Karpas-422 (cell line): ENCODE data around the gene GALE. TPM values are rescaled to one million over a fixed set of nuclear protein-coding genes. Genes with fewer than 3 reads are reported as not detected.
"Not testable (repeated sequence)": the region's sequence is repeated elsewhere in the genome, so short reads cannot be mapped to it uniquely, and the experiment has no call there.

Experiments
- DNase-seq: peaks from one replicate; pipeline ENCODE4 v3.0.0-alpha.2; 2015
- H2AFZ ChIP-seq: fragments of 200-600 bp; sonication (generic); 2 replicates; pipeline ENCODE4 v1.6.1; 2014; ENCODE audit warnings: antibody characterized with exemption, low read length, mixed read lengths
- H3K27ac ChIP-seq: fragments of 200-600 bp; sonication (generic); 2 replicates; pipeline ENCODE4 v1.5.1; 2014; ENCODE audit warnings: mild to moderate bottlenecking, low read length, moderate library complexity
- H3K27me3 ChIP-seq: fragments of 200-600 bp; sonication (generic); 2 replicates; pipeline ENCODE4 v1.6.1; 2014; ENCODE audit warnings: low read length, mixed read lengths
- H3K36me3 ChIP-seq: fragments of 200-600 bp; sonication (generic); 2 replicates; pipeline ENCODE4 v1.6.1; 2014; ENCODE audit warnings: low read length, mixed read lengths; ENCODE audit not compliant: insufficient read depth
- H3K4me1 ChIP-seq: fragments of 200-600 bp; sonication (generic); 2 replicates; pipeline ENCODE4 v1.6.1; 2014; ENCODE audit warnings: mild to moderate bottlenecking, low read length, mixed read lengths
- H3K4me2 ChIP-seq: fragments of 200-600 bp; sonication (generic); 2 replicates; pipeline ENCODE4 v1.6.1; 2014; ENCODE audit warnings: low read length, low read depth, mild to moderate bottlenecking; ENCODE audit not compliant: poor library complexity, severe bottlenecking
- H3K4me3 ChIP-seq: fragments of 200-600 bp; sonication (generic); 2 replicates; pipeline ENCODE4 v1.5.1; 2014; ENCODE audit warnings: mild to moderate bottlenecking, antibody characterized with exemption, low read length, mixed read lengths
- H3K79me2 ChIP-seq: fragments of 200-600 bp; sonication (generic); 2 replicates; pipeline ENCODE4 v1.6.1; 2014; ENCODE audit warnings: mild to moderate bottlenecking, low read length, mixed read lengths
- H3K9ac ChIP-seq: fragments of 200-600 bp; sonication (generic); 2 replicates; pipeline ENCODE4 v1.6.0; 2014; ENCODE audit warnings: low read length
- H3K9me2 ChIP-seq: fragments of 200-600 bp; sonication (generic), shearing (Covaris generic); replicated peaks from 2 replicates; pipeline ENCODE4 v1.6.0; 2014; ENCODE audit warnings: mild to moderate bottlenecking, low read length, moderate library complexity; ENCODE audit not compliant: insufficient read depth
- H3K9me3 ChIP-seq: fragments of 300-700, 200-600 bp; sonication (generic); 2 replicates; pipeline ENCODE4 v1.6.1; 2014; ENCODE audit warnings: low read length, mixed read lengths
- H4K20me1 ChIP-seq: fragments of 200-600 bp; sonication (generic); 2 replicates; pipeline ENCODE4 v1.6.1; 2014; ENCODE audit warnings: mild to moderate bottlenecking, antibody characterized with exemption, low read length, low read depth; ENCODE audit not compliant: insufficient read depth
- total RNA-seq: library from RNA; depleted of rRNA; stranded (reverse); fragments of >200 nt; shearing (Covaris generic); gene quantifications from 2 replicates; pipeline ENCODE4 v1.2.3, GENCODE V29; 2014; ENCODE audit warnings: low replicate concordance; rRNA removed

GALE gene
- total RNA-seq: 16.8 and 39.7 TPM in 2 replicates

GRCh38 chr1:23800400-23801337 lies at the start of gene GALE:
Gene GALE (minus strand): TSS chr1:23800754. CDS start chr1:23799007, 1,747 bp downstream.
- Histone ChIP-seq H3K9ac (peak within 1 kb of the TSS; percentile 94), H4K20me1 (no peaks in the 10 kb centered on the region), H3K27me3 (no peaks in the 10 kb centered on the region), H3K9me3 (no peaks in the 10 kb centered on the region), H3K4me2 (peak within 1 kb of the TSS; percentile 90), H2AFZ (no peak within 1 kb of the TSS), H3K79me2 (peaks cover 8% of the 10 kb centered on the region; the same call in 1 of the 2 replicates), H3K4me3 (peak within 1 kb of the TSS; percentile 94), H3K36me3 (no peaks in the 10 kb centered on the region), H3K27ac (peak within 1 kb of the TSS; percentile 49; the same call in 1 of the 2 replicates), H3K9me2 (no peaks in the 10 kb centered on the region), H3K4me1 (peaks cover 22% of the 10 kb centered on the region)
- DNase-seq: peak; percentile 98

GRCh38 chr1:23848673-23849616 lies 48.4 kb upstream of the GALE start:
- Histone ChIP-seq H3K4me3 (no peak overlapping the region), H4K20me1 (no peaks in the 10 kb centered on the region), H3K27me3 (no peaks in the 10 kb centered on the region), H3K9me2 (no peaks in the 10 kb centered on the region), H3K9me3 (no peaks in the 10 kb centered on the region), H3K4me1 (no peaks in the 10 kb centered on the region), H3K4me2 (no peak overlapping the region), H3K9ac (no peak overlapping the region), H3K79me2 (no peaks in the 10 kb centered on the region), H3K36me3 (peaks cover 26% of the 10 kb centered on the region), H3K27ac (no peak overlapping the region), H2AFZ (no peak overlapping the region)
- no peak for DNase-seq

DNA sequence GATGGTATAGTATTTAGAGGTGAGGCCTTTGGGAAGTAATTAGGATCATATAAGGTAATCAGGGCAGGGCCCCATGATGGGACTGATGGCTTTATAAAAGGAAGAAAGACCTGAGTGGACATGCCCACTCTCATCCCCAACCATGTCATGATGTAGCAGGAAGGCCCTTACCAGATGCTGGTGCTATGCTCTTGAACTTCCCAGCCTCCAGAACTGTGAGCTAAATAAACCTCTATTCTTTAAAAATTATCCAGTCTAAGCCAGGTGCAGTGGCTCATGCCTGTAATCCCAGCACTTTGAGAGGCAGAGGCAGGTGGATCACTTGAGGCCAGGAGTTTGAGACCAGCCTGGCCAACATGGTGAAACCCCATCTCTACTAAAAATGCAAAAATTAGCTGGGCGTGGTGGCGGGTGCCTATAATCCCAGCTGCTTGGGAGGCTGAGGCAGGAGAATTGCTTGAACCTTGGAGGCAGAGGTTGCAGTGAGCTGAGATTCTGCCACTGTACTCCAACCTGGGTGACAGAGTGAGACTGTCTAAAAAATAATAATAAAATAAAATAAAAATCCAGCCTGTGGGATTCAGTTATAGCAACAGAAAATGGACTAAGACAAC lies 47.0 kb upstream of the GALE start:
- not testable (repeated sequence) for DNase-seq, H3K4me3 ChIP-seq, H3K27ac ChIP-seq, H3K9ac ChIP-seq, H2AFZ ChIP-seq, H3K27me3 ChIP-seq, H3K9me3 ChIP-seq, H4K20me1 ChIP-seq, H3K79me2 ChIP-seq, H3K4me1 ChIP-seq, H3K4me2 ChIP-seq, H3K9me2 ChIP-seq
- peaks cover 30% of the 10 kb centered on the region for H3K36me3 ChIP-seq

GRCh38 chr1:23845163-23845562 lies 44.6 kb upstream of the GALE start:
- no peaks in the 10 kb centered on the region for H3K79me2 ChIP-seq
- peaks cover 26% of the 10 kb centered on the region for H3K36me3 ChIP-seq
- H3K4me1 ChIP-seq: no peaks in the 10 kb centered on the region
- H3K4me2 ChIP-seq: no peak overlapping the region
- no peak overlapping the region for H2AFZ ChIP-seq
- H3K4me3 ChIP-seq: no peak overlapping the region
- no peak for DNase-seq
- no peaks in the 10 kb centered on the region for H3K27me3 ChIP-seq
- H3K9me2 ChIP-seq: no peaks in the 10 kb centered on the region
- no peaks in the 10 kb centered on the region for H4K20me1 ChIP-seq
- no peak overlapping the region for H3K9ac ChIP-seq
- H3K27ac ChIP-seq: no peak overlapping the region
- no peaks in the 10 kb centered on the region for H3K9me3 ChIP-seq

DNA sequence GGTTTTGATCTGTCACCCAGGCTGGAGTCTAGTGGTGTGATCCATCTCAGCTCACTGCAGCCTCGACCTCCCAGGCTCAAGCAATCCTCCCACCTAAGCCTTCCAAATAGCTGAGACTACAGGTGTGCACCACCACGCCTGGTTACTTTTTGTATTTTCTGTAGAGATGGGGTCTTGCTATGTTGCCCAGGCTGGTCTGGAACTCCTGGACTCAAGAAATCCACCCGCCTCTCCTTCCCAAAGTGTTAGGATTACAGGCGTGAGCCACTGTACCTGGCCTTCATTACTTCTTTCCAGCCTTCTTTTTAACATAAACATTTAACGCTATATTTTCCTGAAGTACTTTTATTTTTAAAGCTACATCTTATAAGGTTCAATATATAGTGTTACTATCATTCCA lies 43.1 kb upstream of the GALE start:
- Histone ChIP-seq H3K4me1 (peaks cover 3% of the 10 kb centered on the region), H2AFZ (no peak overlapping the region), H3K9ac (no peak overlapping the region), H3K79me2 (no peaks in the 10 kb centered on the region), H3K36me3 (peaks cover 24% of the 10 kb centered on the region), H3K27ac (no peak overlapping the region), H3K9me3 (no peaks in the 10 kb centered on the region), H3K9me2 (no peaks in the 10 kb centered on the region), H3K4me3 (no peak overlapping the region), H4K20me1 (no peaks in the 10 kb centered on the region), H3K4me2 (no peak overlapping the region), H3K27me3 (no peaks in the 10 kb centered on the region)
- DNase-seq: no peak

GRCh38 chr1:23838401-23838866 lies 37.9 kb upstream of the GALE start:
- peak; percentile 93 for DNase-seq
- peak overlapping the region; percentile 93; the same call in 1 of the 2 replicates for H2AFZ ChIP-seq
- peak overlapping the region; percentile 99 for H3K4me2 ChIP-seq
- H3K36me3 ChIP-seq: no peaks in the 10 kb centered on the region
- H3K9me2 ChIP-seq: no peaks in the 10 kb centered on the region
- H3K27ac ChIP-seq: peak overlapping the region; percentile 66
- H4K20me1 ChIP-seq: no peaks in the 10 kb centered on the region
- H3K79me2 ChIP-seq: no peaks in the 10 kb centered on the region
- H3K27me3 ChIP-seq: no peaks in the 10 kb centered on the region
- peak overlapping the region; percentile 66 for H3K4me3 ChIP-seq
- H3K9me3 ChIP-seq: no peaks in the 10 kb centered on the region
- peaks cover 18% of the 10 kb centered on the region for H3K4me1 ChIP-seq
- peak overlapping the region; percentile 66 for H3K9ac ChIP-seq

DNA sequence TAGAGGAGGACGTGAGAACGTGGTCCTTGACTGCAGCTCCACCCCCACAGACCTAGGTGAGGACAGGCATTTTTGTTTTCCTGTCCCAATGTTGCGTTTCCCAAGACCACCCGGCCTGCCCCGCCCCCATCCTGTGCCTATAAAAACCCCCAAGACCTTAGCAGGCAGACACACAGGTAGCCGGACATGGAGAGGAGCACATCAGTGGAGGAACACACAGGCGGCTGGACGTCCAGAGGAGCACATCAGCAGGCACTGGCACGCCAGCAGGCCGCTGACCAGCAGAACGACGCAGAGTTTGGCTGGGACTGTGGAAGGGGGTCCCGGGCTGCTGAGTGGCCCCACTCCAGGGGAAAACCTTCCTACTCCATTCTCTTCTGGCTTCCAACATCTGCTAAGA lies 37.4 kb upstream of the GALE start:
- peak overlapping the region; percentile 66 for H3K9ac ChIP-seq
- no peaks in the 10 kb centered on the region for H4K20me1 ChIP-seq
- peak overlapping the region; percentile 93; the same call in 1 of the 2 replicates for H2AFZ ChIP-seq

More for the DNA sequence above, 37.4 kb upstream of the GALE start:
- Histone ChIP-seq H3K27ac (no peak overlapping the region), H3K9me3 (no peaks in the 10 kb centered on the region), H3K4me3 (peak overlapping the region; percentile 66), H3K4me2 (peak overlapping the region; percentile 99), H3K79me2 (no peaks in the 10 kb centered on the region), H3K36me3 (no peaks in the 10 kb centered on the region), H3K9me2 (no peaks in the 10 kb centered on the region), H3K4me1 (peaks cover 18% of the 10 kb centered on the region), H3K27me3 (no peaks in the 10 kb centered on the region)
- DNase-seq: peak; percentile 60
